Fibroblast of the aortic adventitia (primary cell): ENCODE measurements around the gene FUNDC1. TPM values are rescaled to one million over a fixed set of nuclear protein-coding genes. Genes with fewer than 3 reads are reported as not detected.

Experiments
- DNase-seq: peaks from one replicate; pipeline ENCODE4 v3.0.0-alpha.2; 2010; ENCODE audit warnings: low read depth
- H3K4me3 ChIP-seq: 2 replicates; pipeline ENCODE4 v1.5.1; 2011; ENCODE audit warnings: low read depth, mild to moderate bottlenecking, control low read depth, low read length, moderate library complexity
- total RNA-seq: library from RNA; depleted of rRNA; stranded (reverse); fragments of >200 nt; gene quantifications from 2 replicates; pipeline ENCODE4 v1.2.3, GENCODE V29; 2012; ENCODE audit warnings: low replicate concordance
- TF ChIP-seq, protein P1 (sequence below): IDR thresholded peaks from 2 replicates; pipeline ENCODE4 v1.5.1; 2011; ENCODE audit warnings: mild to moderate bottlenecking, low read length, control low read depth, inconsistent platforms; ENCODE audit not compliant: insufficient read depth

FUNDC1 gene, protein sequence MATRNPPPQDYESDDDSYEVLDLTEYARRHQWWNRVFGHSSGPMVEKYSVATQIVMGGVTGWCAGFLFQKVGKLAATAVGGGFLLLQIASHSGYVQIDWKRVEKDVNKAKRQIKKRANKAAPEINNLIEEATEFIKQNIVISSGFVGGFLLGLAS
- total RNA-seq, result 5.6 and 18.6 TPM in 2 replicates

- peak within 1 kb of the TSS; percentile 80 for H3K4me3 ChIP-seq
- peak; percentile 95 for DNase-seq
- TF ChIP-seq, protein P1, sequence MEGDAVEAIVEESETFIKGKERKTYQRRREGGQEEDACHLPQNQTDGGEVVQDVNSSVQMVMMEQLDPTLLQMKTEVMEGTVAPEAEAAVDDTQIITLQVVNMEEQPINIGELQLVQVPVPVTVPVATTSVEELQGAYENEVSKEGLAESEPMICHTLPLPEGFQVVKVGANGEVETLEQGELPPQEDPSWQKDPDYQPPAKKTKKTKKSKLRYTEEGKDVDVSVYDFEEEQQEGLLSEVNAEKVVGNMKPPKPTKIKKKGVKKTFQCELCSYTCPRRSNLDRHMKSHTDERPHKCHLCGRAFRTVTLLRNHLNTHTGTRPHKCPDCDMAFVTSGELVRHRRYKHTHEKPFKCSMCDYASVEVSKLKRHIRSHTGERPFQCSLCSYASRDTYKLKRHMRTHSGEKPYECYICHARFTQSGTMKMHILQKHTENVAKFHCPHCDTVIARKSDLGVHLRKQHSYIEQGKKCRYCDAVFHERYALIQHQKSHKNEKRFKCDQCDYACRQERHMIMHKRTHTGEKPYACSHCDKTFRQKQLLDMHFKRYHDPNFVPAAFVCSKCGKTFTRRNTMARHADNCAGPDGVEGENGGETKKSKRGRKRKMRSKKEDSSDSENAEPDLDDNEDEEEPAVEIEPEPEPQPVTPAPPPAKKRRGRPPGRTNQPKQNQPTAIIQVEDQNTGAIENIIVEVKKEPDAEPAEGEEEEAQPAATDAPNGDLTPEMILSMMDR, result peak; percentile 45
These were observed at the start of gene FUNDC1 for GRCh38 chrX:44542567-44543325. Gene FUNDC1, minus strand, starts transcription at chrX:44542859. Its CDS starts 27 bp downstream, at chrX:44542832.

- DNase-seq, result no peak
- H3K4me3 ChIP-seq, result no peak overlapping the region
- TF ChIP-seq, protein P1, result no peak
These were observed 43.2 kb upstream of the FUNDC1 start for GRCh38 chrX:44585866-44586265.

DNA sequence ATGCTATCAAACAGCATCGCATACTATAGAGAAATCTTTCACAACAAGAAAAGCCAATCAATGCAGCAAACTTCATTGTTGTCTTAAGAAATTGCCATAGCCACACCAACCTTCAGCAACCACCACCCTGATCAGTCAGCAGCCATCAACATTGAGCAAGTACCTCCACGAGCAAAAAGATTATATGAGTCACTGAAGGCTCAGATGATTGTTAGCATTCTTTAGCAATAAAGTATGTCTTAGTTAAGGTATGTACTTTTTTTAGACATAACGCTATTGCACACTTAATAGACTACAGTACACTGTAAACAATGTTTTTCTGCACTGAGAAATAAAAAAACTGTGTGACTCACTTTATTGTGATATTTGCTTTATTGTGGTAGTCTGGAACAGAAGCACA is 37.8 kb upstream of the FUNDC1 start:
- peak; percentile 37 for DNase-seq
- H3K4me3 ChIP-seq, result no peak overlapping the region
- TF ChIP-seq, protein P1, result no peak

DNA sequence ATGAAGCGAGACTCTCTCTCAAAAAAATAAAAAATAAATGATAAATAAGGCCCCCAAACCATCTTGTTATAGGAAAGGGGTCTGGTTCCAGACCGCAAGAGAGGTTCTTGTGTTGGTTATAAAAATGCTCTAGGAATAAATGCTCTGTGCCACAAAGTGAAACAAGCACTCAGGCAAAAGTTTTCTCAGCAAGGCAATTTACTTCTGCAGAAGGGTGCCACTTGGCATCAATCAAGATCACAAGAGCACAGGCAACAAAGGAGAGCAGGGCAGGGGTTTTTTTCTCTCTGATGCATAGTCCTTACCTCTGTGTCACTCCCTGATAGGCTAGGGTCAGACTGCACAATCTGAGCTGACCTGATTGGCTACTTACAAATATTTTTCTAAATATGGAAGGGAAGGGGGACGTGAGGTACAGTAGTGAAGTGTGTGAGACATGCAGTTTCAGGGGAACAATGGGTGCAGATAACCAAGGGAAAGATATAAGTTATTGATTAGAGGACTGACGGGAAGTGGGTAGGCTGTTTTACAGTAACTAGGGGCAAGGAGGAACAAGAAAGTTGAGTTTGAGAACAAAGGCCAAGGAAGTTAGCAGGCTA is 29.8 kb upstream of the FUNDC1 start:
- TF ChIP-seq, protein P1, result no peak
- no peak for DNase-seq

DNA sequence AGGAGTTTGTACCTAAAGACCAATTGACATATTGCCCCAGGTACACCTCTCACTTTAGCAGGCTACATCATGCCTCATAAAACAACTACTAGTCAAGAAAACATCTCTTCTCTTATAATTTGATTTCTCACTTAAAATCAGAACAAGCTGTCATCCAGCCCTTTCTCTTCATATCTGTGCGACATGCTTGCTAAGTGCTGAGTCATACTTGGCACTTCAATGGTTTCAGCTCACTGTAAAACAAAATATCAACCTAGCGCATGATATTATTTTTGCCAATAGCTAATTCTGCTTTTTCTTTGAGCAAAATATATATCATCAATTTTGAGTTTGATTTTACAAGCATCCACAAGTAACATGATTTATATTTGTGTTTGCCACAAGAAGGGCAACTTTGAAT is 27.9 kb upstream of the FUNDC1 start:
- no peak overlapping the region for H3K4me3 ChIP-seq
- TF ChIP-seq, protein P1, result no peak
- DNase-seq, result peak; percentile 56

More for the DNA sequence above, 29.8 kb upstream of the FUNDC1 start:
- no peak overlapping the region for H3K4me3 ChIP-seq

- TF ChIP-seq, protein P1, result no peak
- DNase-seq, result peak; percentile 26
These were observed 26.5 kb upstream of the FUNDC1 start for GRCh38 chrX:44569122-44569521.

More at GRCh38 chrX:44569122-44569521, 26.5 kb upstream of the FUNDC1 start:
- H3K4me3 ChIP-seq, result no peak overlapping the region
